Measurements from ENCODE around the gene BCAR1.

Gene BCAR1

DNA sequence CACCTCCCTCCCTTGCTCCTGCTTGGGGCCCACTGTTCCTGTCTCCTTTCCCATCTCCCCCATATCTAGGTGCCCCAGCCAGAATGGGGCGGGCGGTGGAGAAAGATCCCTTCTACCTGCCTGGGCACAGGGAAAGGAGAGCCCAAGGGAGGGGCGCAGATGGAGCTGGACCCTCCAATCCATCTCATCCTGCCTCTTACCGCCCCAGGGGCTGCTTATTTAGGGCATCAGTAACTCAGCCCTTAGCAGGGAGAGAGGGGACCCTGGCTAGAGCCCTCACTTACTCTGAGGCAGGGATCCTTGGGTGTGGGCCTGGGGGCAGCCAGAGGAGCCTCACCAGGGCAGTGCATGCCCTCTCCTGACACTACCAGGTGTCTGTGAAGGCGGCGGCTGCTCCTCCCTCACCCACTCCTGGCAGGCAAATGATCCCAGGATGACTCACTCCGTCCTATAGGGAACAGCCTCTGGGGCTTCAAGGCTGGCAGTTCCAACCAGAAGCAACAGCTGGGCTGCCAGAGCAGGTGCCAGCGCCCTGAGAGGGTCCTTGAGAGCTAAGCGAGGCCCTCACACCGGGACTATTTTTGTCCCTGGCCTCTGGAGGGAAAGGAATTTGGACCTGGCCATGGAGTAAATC lies 16.3 kb upstream of the BCAR1 start:
- no peak for DNase-seq (ENCODE audit: extremely low read depth, low read depth)
- TF ChIP-seq CTCF (IDR thresholded peaks at IDR 0.05; ENCODE audit: low read depth, low read length): no peak

- no peak for TF ChIP-seq CTCF (IDR thresholded peaks at IDR 0.05; ENCODE audit: low read depth, low read length)
- DNase-seq (ENCODE audit: extremely low read depth, low read depth): no peak
These were observed 15.6 kb upstream of the BCAR1 start for GRCh38 chr16:75266738-75267630.

DNA sequence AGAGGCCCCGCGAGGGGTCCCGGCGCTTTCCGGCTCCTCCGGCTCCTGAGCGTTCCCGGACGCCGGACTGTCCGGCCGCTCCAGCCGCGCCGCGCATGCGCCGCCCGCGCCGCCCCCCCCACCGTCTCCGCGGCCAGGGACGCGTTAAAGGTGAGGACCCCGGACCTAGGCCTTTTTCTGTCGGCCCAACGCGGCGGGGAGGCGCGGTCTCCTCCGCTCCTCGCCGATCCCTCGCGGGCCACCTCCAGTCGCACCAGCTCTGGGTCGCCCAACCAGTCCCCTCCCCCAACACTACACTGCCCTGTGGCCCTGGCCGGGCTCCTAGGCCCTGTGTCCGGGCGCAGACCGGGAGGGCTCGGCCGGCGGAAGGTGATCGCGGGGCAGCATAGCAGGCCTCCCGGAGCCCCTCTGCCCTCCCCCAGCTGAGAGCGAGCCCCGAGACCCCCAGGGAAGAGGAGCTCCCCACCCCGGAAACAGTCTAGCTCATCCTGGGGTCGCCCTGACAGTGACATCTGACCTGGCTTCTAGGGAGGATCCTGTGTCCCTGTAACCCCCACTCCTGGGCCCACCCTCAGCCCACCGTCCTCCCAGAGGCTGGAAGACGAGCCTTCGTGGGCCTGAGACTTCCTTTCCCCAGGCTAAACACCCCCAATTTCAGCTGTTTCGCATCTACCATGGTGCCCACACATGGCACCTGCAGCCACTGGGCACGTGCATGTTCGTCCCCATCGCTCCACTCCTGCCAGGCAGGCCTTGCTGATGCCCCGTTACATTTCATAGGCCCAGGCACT lies 14.7 kb upstream of the BCAR1 start:
- no peak for DNase-seq (ENCODE audit: extremely low read depth, low read depth)
- TF ChIP-seq CTCF (IDR thresholded peaks at IDR 0.05; ENCODE audit: low read depth, low read length): no peak

- TF ChIP-seq CTCF (IDR thresholded peaks at IDR 0.05; ENCODE audit: low read depth, low read length): no peak
- DNase-seq (ENCODE audit: extremely low read depth, low read depth): no peak
These were observed 13.8 kb upstream of the BCAR1 start for GRCh38 chr16:75264999-75265910.

DNA sequence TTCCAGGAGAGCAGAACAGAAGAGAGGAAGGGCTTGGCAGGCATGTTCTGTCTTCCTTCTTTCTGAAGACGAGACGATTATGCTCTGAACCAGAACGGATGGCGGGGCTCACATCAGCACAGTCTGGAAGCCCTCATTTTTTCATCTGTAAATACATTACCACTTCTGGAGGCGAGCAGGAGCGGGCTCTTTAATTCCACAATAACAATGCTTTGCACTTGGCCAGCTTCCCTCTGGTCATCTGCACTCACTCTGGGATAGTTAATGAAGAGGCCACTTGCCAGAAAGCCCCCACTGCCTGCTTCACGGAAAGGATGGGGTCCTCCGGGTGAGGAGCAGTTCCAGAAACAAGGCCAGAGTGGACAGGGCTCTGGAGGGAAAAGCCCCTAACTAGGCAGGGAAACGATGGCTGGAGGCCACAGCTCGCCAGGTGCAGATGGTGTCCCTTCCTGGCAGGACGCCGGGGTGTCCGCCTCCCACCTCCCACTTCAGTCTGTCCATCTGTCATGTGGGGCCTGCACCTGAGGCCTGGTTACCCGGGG lies 13.1 kb upstream of the BCAR1 start:
- no peak for DNase-seq (ENCODE audit: extremely low read depth, low read depth)
- TF ChIP-seq CTCF (IDR thresholded peaks at IDR 0.05; ENCODE audit: low read depth, low read length): no peak

- TF ChIP-seq CTCF (IDR thresholded peaks at IDR 0.05; ENCODE audit: low read depth, low read length): no peak
- no peak for DNase-seq (ENCODE audit: extremely low read depth, low read depth)
These were observed 12.6 kb upstream of the BCAR1 start for GRCh38 chr16:75263963-75264445.

All from AG09319 (cell line).